RWPE2 (cell line): ENCODE data around the gene SCAF1.
A peak's percentile ranks its signal among the peaks of the same experiment; 100 is the strongest.

Experiments
- ATAC-seq: fragments of 200-7000 bp; cut with Tn5 transposase; 3 replicates; pipeline ENCODE4 v1.9.1; 2021; ENCODE audit warnings: low read depth
- DNase-seq: peaks from one replicate; pipeline ENCODE4 v3.0.0-alpha.2; 2020; ENCODE audit warnings: low spot score
- H3K27ac ChIP-seq: fragments of 450-650 bp; 2 replicates; pipeline ENCODE4 v1.5.1; 2017; ENCODE audit warnings: mild to moderate bottlenecking; ENCODE audit not compliant: poor library complexity, severe bottlenecking
- H3K27me3 ChIP-seq: fragments of 250-450 bp; sonication (Bioruptor Pico); 2 replicates; pipeline ENCODE4 v1.5.1; 2021; ENCODE audit warnings: mild to moderate bottlenecking, moderate library complexity; ENCODE audit not compliant: insufficient read depth, poor library complexity, severe bottlenecking
- H3K36me3 ChIP-seq: fragments of 250-450 bp; sonication (Bioruptor Pico); 2 replicates; pipeline ENCODE4 v1.5.1; 2020; ENCODE audit warnings: low read depth, mild to moderate bottlenecking, moderate library complexity
- H3K4me1 ChIP-seq: fragments of 250-450 bp; sonication (Bioruptor Pico); 2 replicates; pipeline ENCODE4 v1.5.1; 2021; ENCODE audit warnings: mild to moderate bottlenecking, moderate library complexity; ENCODE audit not compliant: insufficient read depth, poor library complexity, severe bottlenecking
- H3K4me3 ChIP-seq: fragments of 250-450 bp; sonication (Bioruptor Pico); 2 replicates; pipeline ENCODE4 v1.5.1; 2021; ENCODE audit warnings: mild to moderate bottlenecking, moderate library complexity; ENCODE audit not compliant: severe bottlenecking
- H3K9me3 ChIP-seq: fragments of 250-450 bp; sonication (Bioruptor Pico); 2 replicates; pipeline ENCODE4 v1.5.1; 2021; ENCODE audit warnings: mild to moderate bottlenecking, moderate library complexity; ENCODE audit not compliant: severe bottlenecking
- CTCF ChIP-seq: fragments of 450-650 bp; IDR thresholded peaks from one replicate; pipeline ENCODE4 v1.5.1; 2017; ENCODE audit warnings: mild to moderate bottlenecking, moderate library complexity; ENCODE audit not compliant: poor library complexity, severe bottlenecking

SCAF1 gene

GRCh38 chr19:49635530-49636232, 6.3 kb upstream of the SCAF1 start:
- Histone ChIP-seq H3K9me3 (no peaks in the 10 kb centered on the region), H3K27ac (no peak overlapping the region), H3K27me3 (no peaks in the 10 kb centered on the region), H3K36me3 (peaks cover 12% of the 10 kb centered on the region), H3K4me1 (no peaks in the 10 kb centered on the region), H3K4me3 (no peak overlapping the region)
- DNase-seq (no peak), ATAC-seq (no peak)
- no peak for TF ChIP-seq CTCF

- TF ChIP-seq CTCF, result no peak
- no peak for ATAC-seq
- Histone ChIP-seq H3K36me3 (peaks cover 12% of the 10 kb centered on the region), H3K9me3 (no peaks in the 10 kb centered on the region), H3K4me1 (no peaks in the 10 kb centered on the region), H3K27me3 (no peaks in the 10 kb centered on the region), H3K4me3 (no peak overlapping the region), H3K27ac (no peak overlapping the region)
- no peak for DNase-seq
Measured at GRCh38 chr19:49636233-49636932, 5.6 kb upstream of the SCAF1 start.

GRCh38 chr19:49637821-49638738, 3.9 kb upstream of the SCAF1 start:
- no peaks in the 10 kb centered on the region for H3K9me3 ChIP-seq
- no peak for TF ChIP-seq CTCF
- DNase-seq, result peak; percentile 86
- H3K4me3 ChIP-seq, result peak overlapping the region; percentile 23
- H3K4me1 ChIP-seq, result no peaks in the 10 kb centered on the region
- peak; percentile 29 for ATAC-seq
- H3K36me3 ChIP-seq, result peaks cover 12% of the 10 kb centered on the region
- no peaks in the 10 kb centered on the region for H3K27me3 ChIP-seq
- H3K27ac ChIP-seq, result peak overlapping the region; percentile 99

GRCh38 chr19:49639401-49640112, 2.5 kb upstream of the SCAF1 start:
- TF ChIP-seq CTCF, result no peak
- Histone ChIP-seq H3K9me3 (no peaks in the 10 kb centered on the region), H3K27me3 (no peaks in the 10 kb centered on the region), H3K27ac (peak overlapping the region; percentile 99), H3K36me3 (peaks cover 9% of the 10 kb centered on the region), H3K4me1 (no peaks in the 10 kb centered on the region), H3K4me3 (peak overlapping the region; percentile 59)
- DNase-seq, result peak; percentile 43
- ATAC-seq, result no peak
